HEK293 (cell line): Measurements from ENCODE around the gene CCNYL1.

Experiments used
- CTCF ChIA-PET: fragments of 350-600 bp; formaldehyde crosslinking; extraction: SDS; loops from one replicate; lab custom pipeline; 2021; ENCODE audit warnings: antibody characterized with exemption; lab: Yijun Ruan, JAX
- POLR2A ChIA-PET: fragments of 300-600 bp; formaldehyde crosslinking; extraction: SDS; loops from one replicate; lab custom pipeline; 2020; ENCODE audit warnings: antibody characterized with exemption, inconsistent platforms; lab: Yijun Ruan, JAX
- H3K27ac ChIP-seq: fragments of 200-500 bp; sonication (Bioruptor generic); 2 replicates; pipeline ENCODE4 v1.5.1; 2014; ENCODE audit warnings: low read depth, low read length, control low read depth, inconsistent platforms; ENCODE audit errors: extremely low read depth
- H3K36me3 ChIP-seq, 2 experiments: fragments of 200-500 bp in 1 of 2; sonication (Bioruptor generic) in 1 of 2; 1 replicate in 1 of 2; 2 replicates in 1 of 2; pipeline ENCODE4 v1.5.1; 2014 to 2017; ENCODE audit warnings: inconsistent platforms in 2 of 2, low read length in 2 of 2; ENCODE audit not compliant: control insufficient read depth in 2 of 2, insufficient read depth in 1 of 2
- H3K4me1 ChIP-seq: fragments of 200-500 bp; sonication (Bioruptor generic); 2 replicates; pipeline ENCODE4 v1.5.1; 2014; ENCODE audit warnings: mild to moderate bottlenecking, low read length, inconsistent platforms; ENCODE audit not compliant: control insufficient read depth, insufficient read depth
- H3K4me3 ChIP-seq: 2 replicates; pipeline ENCODE4 v1.5.1; 2011; ENCODE audit warnings: low read depth, mild to moderate bottlenecking, control low read depth, low read length, moderate library complexity
- H3K9me3 ChIP-seq: fragments of 200-500 bp; sonication (Bioruptor generic); 2 replicates; pipeline ENCODE4 v1.5.1; 2014; ENCODE audit warnings: low read depth, low read length, inconsistent platforms; ENCODE audit not compliant: control insufficient read depth, insufficient read depth
- FEZF1 ChIP-seq: fragments of 450-650 bp; formaldehyde crosslinking; IDR thresholded peaks from 2 replicates; pipeline ENCODE4 v1.5.1; 2016; ENCODE audit warnings: missing biosample characterization, missing genetic modification characterization
- IKZF3 ChIP-seq: fragments of 450-650 bp; IDR thresholded peaks from 2 replicates; pipeline ENCODE4 v1.5.0; 2018; ENCODE audit warnings: missing biosample characterization, mild to moderate bottlenecking, missing genetic modification characterization, moderate library complexity
- OVOL3 ChIP-seq: fragments of 450-650 bp; formaldehyde crosslinking; IDR thresholded peaks from 2 replicates; pipeline ENCODE4 v1.5.1; 2016; ENCODE audit warnings: missing biosample characterization, missing genetic modification characterization
- RBAK ChIP-seq: fragments of 450-650 bp; formaldehyde crosslinking; IDR thresholded peaks from 2 replicates; pipeline ENCODE4 v1.5.1; 2016; ENCODE audit warnings: missing biosample characterization, missing genetic modification characterization
- SP3 ChIP-seq: fragments of 450-650 bp; formaldehyde crosslinking; IDR thresholded peaks from 2 replicates; pipeline ENCODE4 v1.5.1; 2016; ENCODE audit warnings: missing biosample characterization, missing genetic modification characterization
- ZBTB48 ChIP-seq: fragments of 450-650 bp; formaldehyde crosslinking; IDR thresholded peaks from 2 replicates; pipeline ENCODE4 v1.5.1; 2016; ENCODE audit warnings: missing biosample characterization, missing genetic modification characterization
- ZBTB49 ChIP-seq: fragments of 450-650 bp; formaldehyde crosslinking; IDR thresholded peaks from 2 replicates; pipeline ENCODE4 v1.5.1; 2016; ENCODE audit warnings: missing biosample characterization, missing genetic modification characterization, low read depth
- ZNF133 ChIP-seq: fragments of 450-650 bp; formaldehyde crosslinking; IDR thresholded peaks from 2 replicates; pipeline ENCODE4 v1.5.1; 2016; ENCODE audit warnings: missing biosample characterization, missing genetic modification characterization
- ZNF16 ChIP-seq: fragments of 450-650 bp; formaldehyde crosslinking; IDR thresholded peaks from 2 replicates; pipeline ENCODE4 v1.5.1; 2016; ENCODE audit warnings: low read depth, missing biosample characterization, missing genetic modification characterization
- ZNF184 ChIP-seq: fragments of 450-650 bp; IDR thresholded peaks from 2 replicates; pipeline ENCODE4 v1.5.1; 2018; ENCODE audit warnings: missing biosample characterization, mild to moderate bottlenecking, missing genetic modification characterization
- ZNF214 ChIP-seq: fragments of 450-650 bp; formaldehyde crosslinking; IDR thresholded peaks from 2 replicates; pipeline ENCODE4 v1.5.1; 2017; ENCODE audit warnings: missing biosample characterization, mild to moderate bottlenecking, missing genetic modification characterization, borderline replicate concordance
- ZNF266 ChIP-seq: fragments of 450-650 bp; formaldehyde crosslinking; IDR thresholded peaks from 2 replicates; pipeline ENCODE4 v1.5.1; 2016; ENCODE audit warnings: missing biosample characterization, missing genetic modification characterization, low read depth
- ZNF280C ChIP-seq: fragments of 450-650 bp; formaldehyde crosslinking; IDR thresholded peaks from 2 replicates; pipeline ENCODE4 v1.5.1; 2016; ENCODE audit warnings: missing biosample characterization, missing genetic modification characterization
- ZNF311 ChIP-seq: fragments of 450-650 bp; formaldehyde crosslinking; IDR thresholded peaks from 2 replicates; pipeline ENCODE4 v1.5.1; 2017; ENCODE audit warnings: missing biosample characterization, missing genetic modification characterization, borderline replicate concordance
- ZNF324 ChIP-seq: fragments of 450-650 bp; formaldehyde crosslinking; IDR thresholded peaks from 2 replicates; pipeline ENCODE4 v1.5.1; 2016; ENCODE audit warnings: missing biosample characterization, missing genetic modification characterization
- ZNF335 ChIP-seq: fragments of 450-650 bp; formaldehyde crosslinking; conservative IDR thresholded peaks from 2 replicates; pipeline ENCODE4 v1.5.1; 2016; ENCODE audit warnings: missing biosample characterization, missing genetic modification characterization
- ZNF518A ChIP-seq: fragments of 450-650 bp; formaldehyde crosslinking; conservative IDR thresholded peaks from 2 replicates; pipeline ENCODE4 v1.5.1; 2016; ENCODE audit warnings: low read depth, missing biosample characterization, missing genetic modification characterization
- ZNF558 ChIP-seq: fragments of 450-650 bp; formaldehyde crosslinking; IDR thresholded peaks from 2 replicates; pipeline ENCODE4 v1.5.1; 2016; ENCODE audit warnings: missing biosample characterization, missing genetic modification characterization
- ZNF561 ChIP-seq: fragments of 450-650 bp; IDR thresholded peaks from 2 replicates; pipeline ENCODE4 v1.5.1; 2018; ENCODE audit warnings: missing biosample characterization, missing genetic modification characterization, borderline replicate concordance
- ZNF596 ChIP-seq: fragments of 450-650 bp; IDR thresholded peaks from 2 replicates; pipeline ENCODE4 v1.5.0; 2018; ENCODE audit warnings: missing biosample characterization, mild to moderate bottlenecking, missing genetic modification characterization, moderate library complexity
- ZNF658 ChIP-seq: fragments of 450-650 bp; formaldehyde crosslinking; IDR thresholded peaks from 2 replicates; pipeline ENCODE4; 2016; ENCODE audit warnings: missing biosample characterization, missing genetic modification characterization
- ZNF660 ChIP-seq: fragments of 450-650 bp; IDR thresholded peaks from 2 replicates; pipeline ENCODE4 v1.5.1; 2018; ENCODE audit warnings: missing biosample characterization, mild to moderate bottlenecking, missing genetic modification characterization
- ZNF692 ChIP-seq: fragments of 450-650 bp; formaldehyde crosslinking; IDR thresholded peaks from 2 replicates; pipeline ENCODE4 v1.5.1; 2016; ENCODE audit warnings: missing biosample characterization, missing genetic modification characterization

The CCNYL1 gene

GRCh38 chr2:207792244-207792785 lies 80.9 kb downstream of the CCNYL1 start:
- H3K27ac ChIP-seq = peak overlapping the region; percentile 41; the same call in 1 of the 2 replicates

GRCh38 chr2:207796585-207797350 lies 85.3 kb downstream of the CCNYL1 start:
- CTCF ChIA-PET = interaction anchor here (0.7 to 1.2 kb wide), 3 partner anchors 51 to 244 kb away, joined by 4 to 11 read pairs (median 5); no protein-coding TSS in a partner anchor
- POLR2A ChIA-PET = interaction anchor here (0.5 to 1.6 kb wide), 4 partner anchors 25 to 1829 kb away, joined by 3 to 14 read pairs (median 4); partner anchors contain the start of gene FZD5
- Histone ChIP-seq H3K4me3 (no peak overlapping the region), H3K4me1 (peaks cover 16% of the 10 kb centered on the region), H3K9me3 (no peaks in the 10 kb centered on the region), H3K27ac (peak overlapping the region; percentile 87), H3K36me3 (no peaks in the 10 kb centered on the region)
- peak; percentile 59; the same call in 1 of the 2 replicates for TF ChIP-seq IKZF3 (tag by site-specific recombination)
- no peak for TF ChIP-seq ZBTB49 (tag by site-specific recombination)
- no peak for TF ChIP-seq ZNF266 (tag by site-specific recombination)
- no peak for TF ChIP-seq ZNF558
- TF ChIP-seq ZNF692 (tag by site-specific recombination) = 0 out of 2 replicates have a peak, but pooled peaks have one; percentile 16
- TF ChIP-seq ZNF280C (tag by site-specific recombination) = no peak
- no peak for TF ChIP-seq ZNF561
- TF ChIP-seq FEZF1 = peak; percentile 41

More at GRCh38 chr2:207792244-207792785, 80.9 kb downstream of the CCNYL1 start:
- ChIA-PET POLR2A (interaction anchor here (0.6 to 2.0 kb wide), 5 partner anchors 22 to 114 kb away, joined by 3 to 10 read pairs (median 3); partner anchors contain the start of genes CCNYL1 and FZD5), CTCF (interaction anchor here (0.6 to 1.2 kb wide), 5 partner anchors 9 to 45 kb away, joined by 3 to 7 read pairs (median 4); no protein-coding TSS in a partner anchor)
- Histone ChIP-seq H3K36me3 (no peaks in the 10 kb centered on the region), H3K9me3 (no peaks in the 10 kb centered on the region), H3K4me3 (no peak overlapping the region), H3K4me1 (peaks cover 8% of the 10 kb centered on the region)
- TF ChIP-seq ZNF596 (no peak), ZNF16 (no peak), OVOL3 (tag by site-specific recombination) (no peak), SP3 (tag by site-specific recombination) (no peak), ZNF133 (tag by site-specific recombination) (no peak), ZNF660 (tag by site-specific recombination) (no peak), ZNF335 (tag by site-specific recombination) (peak; percentile 61), ZNF518A (tag by site-specific recombination) (peak; percentile 24; the same call in 1 of the 2 replicates), ZNF184 (tag by site-specific recombination) (no peak), RBAK (tag by site-specific recombination) (no peak), ZNF311 (tag by site-specific recombination) (no peak), ZNF214 (tag by site-specific recombination) (no peak), ZBTB48 (tag by site-specific recombination) (no peak), ZNF658 (tag by site-specific recombination) (no peak), ZNF324 (tag by site-specific recombination) (no peak)
